ENCODE measurements around the gene EMC6. TPM values are rescaled to one million over a fixed set of nuclear protein-coding genes. Genes with fewer than 3 reads are reported as not detected.

The EMC6 gene
- total RNA-seq, 1 donor from 2014 or later: 15.3 TPM

DNA sequence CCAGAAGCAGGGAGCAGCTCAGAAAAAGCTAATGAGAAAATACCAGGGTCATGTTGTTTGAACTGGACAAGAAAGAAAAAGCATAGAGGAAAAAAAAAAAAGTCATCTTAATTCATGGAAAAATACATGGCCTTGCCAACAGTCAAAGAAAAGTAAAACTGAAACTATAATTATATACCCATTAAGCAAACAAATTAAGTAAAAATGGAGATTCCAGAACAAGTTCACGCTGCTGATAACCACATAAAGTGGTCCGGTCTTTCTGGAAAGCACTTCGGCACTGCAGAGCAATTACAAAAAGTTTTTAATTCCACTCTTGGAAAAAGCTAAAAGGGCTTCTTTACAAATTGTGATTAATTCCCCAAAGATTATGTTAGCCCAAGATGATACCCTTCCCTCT lies 39.8 kb downstream of the EMC6 start:
- no peak for DNase-seq (ENCODE audit: low read depth)

DNA sequence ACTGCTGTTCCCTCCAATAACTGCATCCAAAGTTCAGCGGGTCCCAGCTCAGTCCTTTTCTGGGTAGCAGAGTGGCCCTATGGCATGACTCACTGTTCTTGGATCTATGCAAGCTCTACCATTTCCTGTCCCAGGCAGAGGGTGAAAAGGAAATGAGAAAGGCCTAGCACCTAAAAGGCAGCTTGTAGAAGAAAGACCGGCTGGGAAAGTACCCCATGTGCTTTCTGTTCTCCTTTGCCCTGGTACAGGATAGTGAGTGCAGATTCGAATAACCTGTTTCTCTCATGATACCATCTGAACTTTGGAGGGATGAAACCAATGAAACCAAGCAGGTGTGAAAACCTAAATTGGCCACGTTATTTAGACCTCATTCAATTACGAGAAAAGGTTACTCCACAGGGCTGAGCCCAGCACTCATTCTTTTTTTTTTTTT lies 42.4 kb downstream of the EMC6 start:
- peak; percentile 71 for DNase-seq (ENCODE audit: low read depth)

GRCh38 chr17:3712811-3713463 lies 44.3 kb downstream of the EMC6 start:
- DNase-seq (ENCODE audit: low read depth): no peak

DNA sequence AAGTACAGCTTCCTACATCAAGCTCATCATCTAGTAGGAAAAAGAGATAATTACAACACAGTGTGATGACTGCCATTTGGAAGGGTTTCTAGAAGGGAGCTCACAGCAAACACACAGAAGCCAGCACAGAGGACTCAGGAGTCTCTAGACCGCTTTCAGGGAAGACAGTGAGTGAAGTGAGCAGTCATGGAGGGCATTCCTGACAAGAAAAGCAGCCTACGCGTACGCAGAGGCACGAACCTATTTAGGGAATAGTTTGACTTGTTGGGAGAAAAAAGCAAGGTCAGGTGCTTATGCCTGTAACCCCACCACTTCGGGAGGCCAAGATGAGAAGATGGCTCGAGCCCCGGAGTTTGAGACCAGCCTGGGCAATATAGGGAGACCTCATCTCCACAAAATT lies 46.7 kb downstream of the EMC6 start:
- no peak for DNase-seq (ENCODE audit: low read depth)

DNA sequence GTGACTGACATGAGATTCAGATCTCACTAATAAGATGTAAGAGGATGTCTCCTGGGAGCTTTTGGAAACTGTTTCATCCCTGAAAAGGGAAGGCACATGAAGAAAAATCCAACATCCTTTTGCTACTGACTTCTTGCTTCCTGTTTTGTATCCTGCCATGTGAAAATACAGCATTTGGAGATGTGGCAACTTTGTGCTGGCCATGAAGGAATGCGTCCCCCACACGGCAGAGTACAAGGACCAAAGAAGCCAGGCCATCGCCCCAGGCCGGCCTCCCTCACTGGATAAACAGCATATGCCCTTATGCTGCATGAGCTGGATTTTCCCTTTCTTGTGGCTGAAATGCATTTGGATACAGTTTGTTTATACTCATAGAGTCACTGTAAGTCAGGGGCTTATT lies 49.6 kb downstream of the EMC6 start:
- no peak for DNase-seq (ENCODE audit: low read depth)

DNA sequence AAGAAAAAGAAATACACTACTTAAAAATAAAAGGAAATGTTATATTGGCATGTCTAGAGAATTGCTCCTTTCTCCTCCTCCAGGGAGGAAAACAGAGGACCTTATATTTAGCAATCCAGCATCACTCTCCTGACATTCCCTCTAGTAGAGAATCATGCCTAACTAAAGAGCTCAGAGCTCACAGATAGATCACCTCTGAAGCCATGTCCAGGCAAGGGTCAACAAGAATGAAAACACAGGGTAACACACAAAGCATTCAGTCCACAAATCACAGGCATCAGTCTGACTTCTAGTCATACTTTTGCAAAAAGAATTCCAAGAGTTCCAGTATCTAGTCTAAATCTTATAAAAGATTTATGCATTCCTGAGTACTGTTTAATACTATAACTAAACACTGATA lies 50.7 kb downstream of the EMC6 start:
- DNase-seq (ENCODE audit: low read depth): no peak

Other genes with a start within 250 kb of the EMC6 start
- not detected in 2 replicates for gene OR1E2, start 235.0 kb upstream of the EMC6 start, total RNA-seq
- 0.35 TPM in 1 of 2 replicates, not detected in the other for gene SPATA22, start 197.0 kb upstream of the EMC6 start, total RNA-seq
- gene ASPA, start 192.8 kb upstream of the EMC6 start, total RNA-seq: 0.20 and 0.87 TPM in 2 replicates
- under 0.01 and 0.89 TPM in 2 replicates for gene TRPV3, start 111.0 kb upstream of the EMC6 start, total RNA-seq
- 0.52 and 5.9 TPM in 2 replicates for gene TRPV1, start 59.4 kb upstream of the EMC6 start, total RNA-seq
- 13.8 and 21.2 TPM in 2 replicates for gene SHPK, start 32.6 kb upstream of the EMC6 start, total RNA-seq
- gene CTNS, start 32.1 kb upstream of the EMC6 start, total RNA-seq: 14.2 and 17.8 TPM in 2 replicates
- gene TAX1BP3, start 234 bp upstream of the EMC6 start, total RNA-seq: 389 and 414 TPM in 2 replicates
- 2.9 and 19.3 TPM in 2 replicates for gene P2RX5, start 27.3 kb downstream of the EMC6 start, total RNA-seq
- 0.89 and 5.0 TPM in 2 replicates for gene HASPIN, start 55.1 kb downstream of the EMC6 start, total RNA-seq
- gene ITGAE, start 132.4 kb downstream of the EMC6 start, total RNA-seq: 8.7 and 14.2 TPM in 2 replicates
- 21.4 and 35.5 TPM in 2 replicates for gene NCBP3, start 177.4 kb downstream of the EMC6 start, total RNA-seq
- 4.3 and 8.9 TPM in 2 replicates for gene CAMKK1, start 224.2 kb downstream of the EMC6 start, total RNA-seq
- not detected in 2 replicates for gene P2RX1, start 247.7 kb downstream of the EMC6 start, total RNA-seq

All from renal cortical epithelial cell (primary cell).